ENCODE results near the gene SMYD4. TPM values are rescaled to one million over a fixed set of nuclear protein-coding genes. Genes with fewer than 3 reads are reported as not detected.

The SMYD4 gene
- total RNA-seq, 1 donor from 2014 or later = 24.0 TPM

DNA sequence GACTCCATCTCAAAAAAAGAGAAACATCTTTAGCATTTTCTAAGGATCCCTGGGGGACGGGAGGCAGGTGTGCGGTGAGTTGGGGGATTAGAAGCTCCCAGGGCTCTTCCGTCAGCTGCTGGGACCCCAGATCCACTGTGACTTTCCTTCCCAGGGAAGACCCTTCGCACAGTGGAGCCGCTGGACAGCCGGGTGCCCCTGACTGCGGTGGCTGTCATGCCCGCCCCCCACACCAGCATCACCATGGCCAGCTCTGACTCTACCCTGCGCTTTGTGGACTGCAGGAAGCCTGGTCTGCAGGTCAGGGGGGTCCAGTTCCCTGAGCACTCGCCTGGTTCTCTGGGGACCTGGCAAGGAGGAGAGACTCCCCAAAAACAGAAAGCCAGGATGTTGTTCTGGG, 94.3 kb downstream of the SMYD4 start:
- Mint-ChIP-seq H3K9me3 (no peaks in the 10 kb centered on the region), H3K27ac (no peak overlapping the region), H3K4me3 (no peak overlapping the region), H3K4me1 (peaks cover 10% of the 10 kb centered on the region), H3K36me3 (peaks cover 3% of the 10 kb centered on the region), H3K27me3 (ENCODE audit: insufficient read depth, low read depth) (no peaks in the 10 kb centered on the region)
- H2AFZ ChIP-seq (replicated peaks) = no peak overlapping the region
- no peak for TF ChIP-seq EZH2phosphoT487 (IDR thresholded peaks at IDR 0.05)
- no peak for TF ChIP-seq EZH2 (IDR thresholded peaks at IDR 0.05)
- no peak for TF ChIP-seq CTCF (IDR thresholded peaks at IDR 0.05)
- no peak overlapping the region for H3K4me2 ChIP-seq
- no peak overlapping the region for H3K9ac ChIP-seq
- H3K4me3 ChIP-seq = no peak overlapping the region
- H4K20me1 ChIP-seq (ENCODE audit: low read depth) = no peaks in the 10 kb centered on the region
- H3K9me3 ChIP-seq (ENCODE audit: low read depth) = no peaks in the 10 kb centered on the region
- H3K36me3 ChIP-seq = no peaks in the 10 kb centered on the region
- H3K4me1 ChIP-seq = no peaks in the 10 kb centered on the region
- DNase-seq (ENCODE audit: low spot score) = no peak
- H3K79me2 ChIP-seq (ENCODE audit: low read depth) = no peaks in the 10 kb centered on the region
- no peak overlapping the region for H3K27ac ChIP-seq
- no peaks in the 10 kb centered on the region for H3F3A ChIP-seq (ENCODE audit: low read depth)
- H3K27me3 ChIP-seq = no peaks in the 10 kb centered on the region

DNA sequence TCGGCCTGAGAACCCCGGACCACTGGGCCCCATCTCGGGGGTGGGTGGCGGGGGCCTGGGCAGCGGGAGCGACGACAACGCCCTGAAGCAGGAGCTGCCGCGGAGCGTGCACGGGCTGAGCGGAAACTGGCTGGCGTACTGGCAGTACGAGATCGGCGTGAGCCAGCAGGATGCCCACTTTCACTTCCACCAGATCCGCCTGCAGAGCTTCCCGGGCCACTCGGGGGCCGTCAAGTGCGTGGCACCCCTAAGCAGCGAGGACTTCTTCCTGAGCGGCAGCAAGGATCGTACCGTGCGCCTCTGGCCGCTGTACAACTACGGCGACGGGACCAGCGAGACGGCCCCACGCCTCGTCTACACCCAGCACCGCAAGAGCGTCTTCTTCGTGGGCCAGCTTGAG, 95.9 kb downstream of the SMYD4 start:
- no peak overlapping the region for H3K9ac ChIP-seq
- H3K36me3 Mint-ChIP-seq = peaks cover 3% of the 10 kb centered on the region
- H3K4me2 ChIP-seq = no peak overlapping the region
- no peak overlapping the region for H3K27ac Mint-ChIP-seq
- H2AFZ ChIP-seq (replicated peaks) = no peak overlapping the region
- no peaks in the 10 kb centered on the region for H3K79me2 ChIP-seq (ENCODE audit: low read depth)
- no peaks in the 10 kb centered on the region for H4K20me1 ChIP-seq (ENCODE audit: low read depth)
- H3K9me3 ChIP-seq (ENCODE audit: low read depth) = no peaks in the 10 kb centered on the region
- H3K36me3 ChIP-seq = no peaks in the 10 kb centered on the region
- H3K4me1 ChIP-seq = no peaks in the 10 kb centered on the region
- no peak for DNase-seq (ENCODE audit: low spot score)
- no peaks in the 10 kb centered on the region for H3K27me3 ChIP-seq
- no peak overlapping the region for H3K27ac ChIP-seq
- no peak overlapping the region for H3K4me3 ChIP-seq
- TF ChIP-seq EZH2 (IDR thresholded peaks at IDR 0.05) (no peak), EZH2phosphoT487 (IDR thresholded peaks at IDR 0.05) (no peak), CTCF (IDR thresholded peaks at IDR 0.05) (no peak)
- H3K9me3 Mint-ChIP-seq = no peaks in the 10 kb centered on the region
- H3K4me3 Mint-ChIP-seq = no peak overlapping the region
- H3K4me1 Mint-ChIP-seq = peaks cover 16% of the 10 kb centered on the region
- H3K27me3 Mint-ChIP-seq (ENCODE audit: insufficient read depth, low read depth) = no peaks in the 10 kb centered on the region
- no peaks in the 10 kb centered on the region for H3F3A ChIP-seq (ENCODE audit: low read depth)

DNA sequence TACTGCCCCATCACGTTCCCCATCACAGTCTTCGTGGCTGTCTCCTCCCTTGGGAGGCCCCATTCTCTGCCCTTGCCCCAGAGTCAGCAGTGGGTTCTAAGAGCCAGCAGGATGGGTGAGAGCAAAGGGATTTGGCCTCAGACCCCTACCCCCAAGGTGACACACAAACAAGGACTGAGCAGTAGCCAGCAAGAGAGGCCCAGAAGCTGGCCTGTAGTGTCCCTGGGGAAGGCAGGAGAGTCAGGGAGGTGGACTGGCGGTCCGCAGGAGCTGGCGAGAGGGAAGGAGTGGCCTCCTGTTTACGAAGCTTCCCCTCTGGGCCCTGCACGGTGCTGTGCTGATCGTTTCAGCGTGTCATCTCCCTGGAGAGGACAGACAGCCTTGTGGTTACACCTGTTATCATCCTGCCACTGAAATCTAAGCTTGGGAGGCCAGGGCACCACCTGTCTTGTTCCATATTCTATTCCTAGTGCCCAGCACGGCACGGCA, 96.8 kb downstream of the SMYD4 start:
- Histone ChIP-seq H4K20me1 (ENCODE audit: low read depth) (no peaks in the 10 kb centered on the region), H3K4me3 (no peak overlapping the region), H3F3A (ENCODE audit: low read depth) (no peaks in the 10 kb centered on the region), H3K27me3 (no peaks in the 10 kb centered on the region), H3K36me3 (no peaks in the 10 kb centered on the region), H3K9me3 (ENCODE audit: low read depth) (no peaks in the 10 kb centered on the region), H3K4me2 (no peak overlapping the region), H2AFZ (replicated peaks) (no peak overlapping the region), H3K79me2 (ENCODE audit: low read depth) (no peaks in the 10 kb centered on the region), H3K4me1 (no peaks in the 10 kb centered on the region), H3K9ac (no peak overlapping the region), H3K27ac (no peak overlapping the region)
- Mint-ChIP-seq H3K4me3 (no peak overlapping the region), H3K27ac (no peak overlapping the region), H3K36me3 (peaks cover 3% of the 10 kb centered on the region), H3K9me3 (no peaks in the 10 kb centered on the region), H3K4me1 (peaks cover 16% of the 10 kb centered on the region), H3K27me3 (ENCODE audit: insufficient read depth, low read depth) (peaks cover 2% of the 10 kb centered on the region)
- no peak for DNase-seq (ENCODE audit: low spot score)
- no peak for TF ChIP-seq CTCF (IDR thresholded peaks at IDR 0.05)
- no peak for TF ChIP-seq EZH2phosphoT487 (IDR thresholded peaks at IDR 0.05)
- TF ChIP-seq EZH2 (IDR thresholded peaks at IDR 0.05) = no peak

Measured in neural progenitor cell (in vitro differentiated cells).